ENCODE data around the gene FRMD3. TPM values are rescaled to one million over a fixed set of nuclear protein-coding genes. Genes with fewer than 3 reads are reported as not detected.

FRMD3 gene
- total RNA-seq, 1 experiment from 2014 or later: 14.5 TPM

- no TSS peak for BruUV-seq (replicated peaks)
- Histone ChIP-seq H3K9me3 (ENCODE audit: control insufficient read depth, insufficient read depth, low read depth, low read length) (no peaks in the 10 kb centered on the region), H3K36me3 (ENCODE audit: control insufficient read depth, insufficient read depth, low read length) (no peaks in the 10 kb centered on the region), H3K4me3 (ENCODE audit: low read depth in 2 of 2, low read length in 2 of 2) (no peak overlapping the region), H3K27ac (ENCODE audit: low read length) (no peak overlapping the region), H3K4me1 (ENCODE audit: control insufficient read depth, insufficient read depth, low read length) (no peaks in the 10 kb centered on the region), H3K27me3 (ENCODE audit: control insufficient read depth, insufficient read depth, low read length) (no peaks in the 10 kb centered on the region)
- ChIA-PET CTCF (no interaction called here), POLR2A (no interaction called here)
- DNase-seq (ENCODE audit: low read depth, low spot score) (no peak), ATAC-seq (no peak)
- TF ChIP-seq TCF7L2 (IDR thresholded peaks at IDR 0.05; ENCODE audit: low read depth, low read length) (no peak), POLR2AphosphoS5 (IDR thresholded peaks at IDR 0.05; ENCODE audit: low read depth, low read length) (no peak), CTCF (IDR thresholded peaks at IDR 0.05) (no peak), REST (IDR thresholded peaks at IDR 0.05; ENCODE audit: insufficient read depth in 1 of 2, low read depth in 2 of 2, low read length in 1 of 2) (no peak), SIN3A (IDR thresholded peaks at IDR 0.05; ENCODE audit: borderline replicate concordance, insufficient read depth, low read depth, low read length) (no peak)
- intact Hi-C loops (cut with micrococcal nuclease; ENCODE audit: unreplicated experiment) (no loop called here), in situ Hi-C loops (cut with HindIII; ENCODE audit: low pct_unique_long_range_greater_than_20kb, low sequenced_read_pairs) (no loop called here)
Observed at GRCh38 chr9:83563360-83563759, 25.2 kb upstream of the FRMD3 start.

GRCh38 chr9:83560169-83560826 is 22.1 kb upstream of the FRMD3 start:
- Histone ChIP-seq H3K27me3 (ENCODE audit: control insufficient read depth, insufficient read depth, low read length) (no peaks in the 10 kb centered on the region), H3K36me3 (ENCODE audit: control insufficient read depth, insufficient read depth, low read length) (no peaks in the 10 kb centered on the region), H3K4me3 (ENCODE audit: low read depth in 2 of 2, low read length in 2 of 2) (no peak overlapping the region), H3K27ac (ENCODE audit: low read length) (no peak overlapping the region), H3K4me1 (ENCODE audit: control insufficient read depth, insufficient read depth, low read length) (no peaks in the 10 kb centered on the region), H3K9me3 (ENCODE audit: control insufficient read depth, insufficient read depth, low read depth, low read length) (no peaks in the 10 kb centered on the region)
- ATAC-seq (no peak), DNase-seq (ENCODE audit: low read depth, low spot score) (no peak)
- in situ Hi-C loops (cut with HindIII; ENCODE audit: low pct_unique_long_range_greater_than_20kb, low sequenced_read_pairs) (no loop called here), intact Hi-C loops (cut with micrococcal nuclease; ENCODE audit: unreplicated experiment) (no loop called here)
- POLR2A ChIA-PET: no interaction called here
- TF ChIP-seq REST (IDR thresholded peaks at IDR 0.05; ENCODE audit: insufficient read depth in 1 of 2, low read depth in 2 of 2, low read length in 1 of 2) (no peak), CTCF (IDR thresholded peaks at IDR 0.05) (no peak), SIN3A (IDR thresholded peaks at IDR 0.05; ENCODE audit: borderline replicate concordance, insufficient read depth, low read depth, low read length) (no peak), POLR2AphosphoS5 (IDR thresholded peaks at IDR 0.05; ENCODE audit: low read depth, low read length) (no peak), TCF7L2 (IDR thresholded peaks at IDR 0.05; ENCODE audit: low read depth, low read length) (no peak)
- CTCF ChIA-PET: no interaction called here
- no TSS peak for BruUV-seq (replicated peaks)

Data from Panc1 (cell line).